Measurements from ENCODE around the gene SLC2A5.

Gene SLC2A5

GRCh38 chr1:9061252-9061960 lies 8.0 kb downstream of the SLC2A5 start:
- no peak for TF ChIP-seq CTCF (conservative IDR thresholded peaks at IDR 0.05)

GRCh38 chr1:9059891-9060744 lies 9.3 kb downstream of the SLC2A5 start:
- H3K27ac ChIP-seq: no peak overlapping the region
- TF ChIP-seq CTCF (conservative IDR thresholded peaks at IDR 0.05): no peak

More at GRCh38 chr1:9061252-9061960, 8.0 kb downstream of the SLC2A5 start:
- H3K27ac ChIP-seq: no peak overlapping the region

- H3K27ac ChIP-seq: no peak overlapping the region
- TF ChIP-seq CTCF (conservative IDR thresholded peaks at IDR 0.05): no peak
Measured at GRCh38 chr1:9058465-9058864, 11.0 kb downstream of the SLC2A5 start.

GRCh38 chr1:9057851-9058250 lies 11.6 kb downstream of the SLC2A5 start:
- TF ChIP-seq CTCF (conservative IDR thresholded peaks at IDR 0.05): no peak
- H3K27ac ChIP-seq: no peak overlapping the region

- no peak overlapping the region for H3K27ac ChIP-seq
- TF ChIP-seq CTCF (conservative IDR thresholded peaks at IDR 0.05): no peak
Measured at GRCh38 chr1:9052272-9053049, 17.0 kb downstream of the SLC2A5 start.

- no peak overlapping the region; the same call in 1 of the 2 replicates for H3K27ac ChIP-seq
- no peak for TF ChIP-seq CTCF (conservative IDR thresholded peaks at IDR 0.05)
Measured at GRCh38 chr1:9051379-9051778, 18.1 kb downstream of the SLC2A5 start.

- no peak overlapping the region; the same call in 1 of the 2 replicates for H3K27ac ChIP-seq
- no peak for TF ChIP-seq CTCF (conservative IDR thresholded peaks at IDR 0.05)
Measured at GRCh38 chr1:9050803-9051202, 18.6 kb downstream of the SLC2A5 start.

All from VCaP (cell line).